ENCODE measurements around the gene C16orf90. TPM values are rescaled to one million over a fixed set of nuclear protein-coding genes. Genes with fewer than 3 reads are reported as not detected.

Gene C16orf90
- total RNA-seq, 1 donor from 2014 or later, result not detected

GRCh38 chr16:3536271-3536731 is 41.0 kb upstream of the C16orf90 start:
- H3K79me2 ChIP-seq (ENCODE audit: insufficient read depth, low read length), result no peaks in the 10 kb centered on the region
- H3K4me3 Mint-ChIP-seq (ENCODE audit: unreplicated experiment), result no peak overlapping the region
- no peaks in the 10 kb centered on the region for H3K9me3 ChIP-seq (ENCODE audit: insufficient read depth, low read depth, low read length)
- no peak overlapping the region for H2AFZ ChIP-seq (ENCODE audit: low read depth, low read length)
- H3K9me3 Mint-ChIP-seq (ENCODE audit: unreplicated experiment), result no peaks in the 10 kb centered on the region
- peaks cover 6% of the 10 kb centered on the region for H3K4me1 ChIP-seq (ENCODE audit: insufficient read depth, low read length)
- H3K9ac ChIP-seq (ENCODE audit: low read length), result peak overlapping the region; percentile 3
- TF ChIP-seq EZH2 (IDR thresholded peaks at IDR 0.05; ENCODE audit: insufficient read depth, low read length) (no peak), CTCF (IDR thresholded peaks at IDR 0.05; ENCODE audit: insufficient read depth, low read depth, low read length) (no peak)
- H4K20me1 ChIP-seq (ENCODE audit: insufficient read depth, low read length), result no peaks in the 10 kb centered on the region
- H3K27me3 Mint-ChIP-seq (ENCODE audit: low read depth, unreplicated experiment), result no peaks in the 10 kb centered on the region
- H3K4me2 ChIP-seq (ENCODE audit: low read length), result peak overlapping the region; percentile 4
- no peak overlapping the region for H3K4me3 ChIP-seq (ENCODE audit: insufficient read depth, low read depth, low read length)
- peak; percentile 57 for DNase-seq (ENCODE audit: low read depth)
- peaks cover 34% of the 10 kb centered on the region for H3K36me3 Mint-ChIP-seq (ENCODE audit: low read depth, unreplicated experiment)
- H3K4me1 Mint-ChIP-seq (ENCODE audit: low read depth, unreplicated experiment), result no peaks in the 10 kb centered on the region
- H3K36me3 ChIP-seq (ENCODE audit: insufficient read depth, low read length), result peaks cover 13% of the 10 kb centered on the region
- H3K27me3 ChIP-seq (ENCODE audit: insufficient read depth, low read length), result no peaks in the 10 kb centered on the region
- peak overlapping the region; percentile 50 for H3K27ac ChIP-seq (ENCODE audit: low read depth, low read length)
- FAIRE-seq, result peak; percentile 55
- no peak overlapping the region for H3K27ac Mint-ChIP-seq (ENCODE audit: unreplicated experiment)

GRCh38 chr16:3534126-3534525 is 38.8 kb upstream of the C16orf90 start:
- DNase-seq (ENCODE audit: low read depth) (no peak), FAIRE-seq (no peak)
- H3K36me3 ChIP-seq (ENCODE audit: insufficient read depth, low read length), result peaks cover 9% of the 10 kb centered on the region
- no peak overlapping the region for H3K9ac ChIP-seq (ENCODE audit: low read length)
- no peaks in the 10 kb centered on the region for H3K9me3 ChIP-seq (ENCODE audit: insufficient read depth, low read depth, low read length)
- no peaks in the 10 kb centered on the region for H4K20me1 ChIP-seq (ENCODE audit: insufficient read depth, low read length)
- Mint-ChIP-seq H3K36me3 (ENCODE audit: low read depth, unreplicated experiment) (peaks cover 32% of the 10 kb centered on the region), H3K4me3 (ENCODE audit: unreplicated experiment) (peak overlapping the region; percentile 40), H3K27me3 (ENCODE audit: low read depth, unreplicated experiment) (no peaks in the 10 kb centered on the region), H3K9me3 (ENCODE audit: unreplicated experiment) (no peaks in the 10 kb centered on the region), H3K4me1 (ENCODE audit: low read depth, unreplicated experiment) (no peaks in the 10 kb centered on the region), H3K27ac (ENCODE audit: unreplicated experiment) (no peak overlapping the region)
- H3K4me1 ChIP-seq (ENCODE audit: insufficient read depth, low read length), result peaks cover 6% of the 10 kb centered on the region
- no peak overlapping the region for H3K4me3 ChIP-seq (ENCODE audit: insufficient read depth, low read depth, low read length)
- TF ChIP-seq EZH2 (IDR thresholded peaks at IDR 0.05; ENCODE audit: insufficient read depth, low read length) (no peak), CTCF (IDR thresholded peaks at IDR 0.05; ENCODE audit: insufficient read depth, low read depth, low read length) (no peak)
- no peak overlapping the region for H3K4me2 ChIP-seq (ENCODE audit: low read length)
- H3K79me2 ChIP-seq (ENCODE audit: insufficient read depth, low read length), result no peaks in the 10 kb centered on the region
- no peaks in the 10 kb centered on the region for H3K27me3 ChIP-seq (ENCODE audit: insufficient read depth, low read length)
- H3K27ac ChIP-seq (ENCODE audit: low read depth, low read length), result no peak overlapping the region
- no peak overlapping the region for H2AFZ ChIP-seq (ENCODE audit: low read depth, low read length)

GRCh38 chr16:3532741-3533140 is 37.5 kb upstream of the C16orf90 start:
- H3K36me3 Mint-ChIP-seq (ENCODE audit: low read depth, unreplicated experiment), result peaks cover 38% of the 10 kb centered on the region
- H3K36me3 ChIP-seq (ENCODE audit: insufficient read depth, low read length), result peaks cover 9% of the 10 kb centered on the region
- no peaks in the 10 kb centered on the region for H3K27me3 Mint-ChIP-seq (ENCODE audit: low read depth, unreplicated experiment)

More at GRCh38 chr16:3532741-3533140, 37.5 kb upstream of the C16orf90 start:
- DNase-seq (ENCODE audit: low read depth) (no peak), FAIRE-seq (no peak)
- Mint-ChIP-seq H3K4me1 (ENCODE audit: low read depth, unreplicated experiment) (no peaks in the 10 kb centered on the region), H3K27ac (ENCODE audit: unreplicated experiment) (no peak overlapping the region), H3K9me3 (ENCODE audit: unreplicated experiment) (peaks cover 4% of the 10 kb centered on the region), H3K4me3 (ENCODE audit: unreplicated experiment) (no peak overlapping the region)
- no peaks in the 10 kb centered on the region for H3K79me2 ChIP-seq (ENCODE audit: insufficient read depth, low read length)
- no peak overlapping the region for H3K4me2 ChIP-seq (ENCODE audit: low read length)
- no peak overlapping the region for H3K4me3 ChIP-seq (ENCODE audit: insufficient read depth, low read depth, low read length)
- H3K27me3 ChIP-seq (ENCODE audit: insufficient read depth, low read length), result no peaks in the 10 kb centered on the region
- TF ChIP-seq EZH2 (IDR thresholded peaks at IDR 0.05; ENCODE audit: insufficient read depth, low read length) (no peak), CTCF (IDR thresholded peaks at IDR 0.05; ENCODE audit: insufficient read depth, low read depth, low read length) (no peak)
- H3K4me1 ChIP-seq (ENCODE audit: insufficient read depth, low read length), result peaks cover 6% of the 10 kb centered on the region
- H4K20me1 ChIP-seq (ENCODE audit: insufficient read depth, low read length), result no peaks in the 10 kb centered on the region
- no peak overlapping the region for H3K27ac ChIP-seq (ENCODE audit: low read depth, low read length)
- no peaks in the 10 kb centered on the region for H3K9me3 ChIP-seq (ENCODE audit: insufficient read depth, low read depth, low read length)
- no peak overlapping the region for H2AFZ ChIP-seq (ENCODE audit: low read depth, low read length)
- H3K9ac ChIP-seq (ENCODE audit: low read length), result no peak overlapping the region

Data from astrocyte (in vitro differentiated cells and primary cell).